H7 (cell line): ENCODE data around the gene EGR1. TPM values are rescaled to one million over a fixed set of nuclear protein-coding genes. Genes with fewer than 3 reads are reported as not detected.

ENCODE experiments used
- DNase-seq: peaks from one replicate; pipeline ENCODE4 v3.0.0; 2012
- H3K27me3 ChIP-seq: 2 replicates; pipeline ENCODE4 v1.6.0; 2011; ENCODE audit warnings: mild to moderate bottlenecking, low read length; ENCODE audit not compliant: control insufficient read depth, insufficient read depth
- H3K36me3 ChIP-seq: replicated peaks from 2 replicates; pipeline ENCODE4 v1.5.1; 2011; ENCODE audit warnings: low read length; ENCODE audit not compliant: control insufficient read depth, insufficient read depth
- H3K4me3 ChIP-seq: 2 replicates; pipeline ENCODE4 v1.5.1; 2011; ENCODE audit warnings: low read depth, mild to moderate bottlenecking, control low read depth, low read length, moderate library complexity; ENCODE audit not compliant: insufficient read depth
- total RNA-seq: library from RNA; depleted of rRNA; stranded (reverse); fragments of >200 nt; shearing (Covaris generic); gene quantifications from 2 replicates; pipeline ENCODE4 v1.2.3, GENCODE V29; 2014

Gene EGR1
- total RNA-seq, 1 experiment from 2014 or later: 0.10 TPM

- no peaks in the 10 kb centered on the region for H3K36me3 ChIP-seq
- H3K4me3 ChIP-seq: no peak overlapping the region
- DNase-seq: no peak
- no peaks in the 10 kb centered on the region for H3K27me3 ChIP-seq
These were observed 5.1 kb upstream of the EGR1 start for GRCh38 chr5:138460032-138460693.

DNA sequence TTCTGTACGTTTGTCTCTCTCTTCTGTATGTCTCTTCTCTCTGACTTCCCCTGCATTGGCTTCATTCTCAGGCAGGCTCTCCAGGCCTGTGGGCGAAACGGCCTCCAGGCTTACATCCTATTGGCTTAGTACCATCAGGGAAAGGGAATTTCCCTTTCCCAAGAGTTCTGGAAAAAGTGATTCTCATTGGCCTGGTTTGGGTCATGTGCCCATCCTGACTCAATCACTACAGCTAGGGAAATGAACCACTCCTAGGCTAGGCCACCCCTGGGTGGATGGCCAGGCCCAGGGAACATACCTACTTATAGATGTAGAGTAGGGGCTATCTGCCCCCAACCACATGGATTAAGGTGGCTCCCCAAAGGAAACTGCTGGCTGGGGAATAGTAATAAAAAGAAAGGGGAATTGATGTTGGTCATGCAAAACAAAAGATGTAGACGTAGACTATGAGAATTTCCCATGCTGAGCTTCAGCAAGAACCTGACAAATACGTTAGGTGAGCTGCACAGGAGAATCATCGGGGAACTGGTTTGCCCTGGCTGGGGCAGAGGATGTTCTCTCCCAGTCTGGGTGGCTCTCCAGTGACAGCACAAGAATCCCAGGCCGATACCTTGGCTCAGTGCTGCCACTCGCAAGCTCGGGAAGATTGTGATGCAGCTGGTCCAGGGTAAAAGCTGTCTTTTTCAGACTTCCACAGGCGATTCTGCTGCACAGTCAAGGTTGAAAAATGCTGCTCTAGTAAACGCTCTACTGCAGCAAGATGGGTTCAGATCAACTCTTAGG, 3.7 kb upstream of the EGR1 start:
- Histone ChIP-seq H3K27me3 (peaks cover 11% of the 10 kb centered on the region), H3K4me3 (no peak overlapping the region), H3K36me3 (no peaks in the 10 kb centered on the region)
- DNase-seq: peak; percentile 69

GRCh38 chr5:138463419-138464007, 1.8 kb upstream of the EGR1 start:
- no peaks in the 10 kb centered on the region; the same call in 1 of the 2 replicates for H3K36me3 ChIP-seq
- no peak for DNase-seq
- peaks cover 24% of the 10 kb centered on the region for H3K27me3 ChIP-seq
- H3K4me3 ChIP-seq: peak overlapping the region; percentile 64

DNA sequence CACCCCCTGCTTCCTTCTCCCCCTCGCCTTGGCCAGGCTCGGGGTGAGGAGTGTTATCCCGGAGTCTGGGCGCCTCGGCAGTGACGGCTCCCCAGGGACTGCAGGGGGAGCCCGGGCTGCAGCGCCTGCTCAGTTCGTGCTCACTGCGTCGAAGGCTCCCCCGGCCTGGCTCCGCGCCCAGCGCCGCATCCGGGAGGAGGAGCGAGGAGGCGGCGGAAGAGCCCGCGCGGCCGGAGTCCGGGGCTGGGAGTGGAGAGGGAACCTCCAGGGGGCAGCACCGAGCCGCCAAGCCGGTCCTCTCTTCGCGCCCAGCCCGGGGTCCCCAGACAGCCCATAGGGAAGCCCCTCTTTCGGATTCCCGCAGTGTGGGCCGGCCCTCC, 1.3 kb upstream of the EGR1 start:
- Histone ChIP-seq H3K27me3 (peaks cover 24% of the 10 kb centered on the region), H3K36me3 (no peaks in the 10 kb centered on the region; the same call in 1 of the 2 replicates), H3K4me3 (peak overlapping the region; percentile 64)
- DNase-seq: peak; percentile 98

DNA sequence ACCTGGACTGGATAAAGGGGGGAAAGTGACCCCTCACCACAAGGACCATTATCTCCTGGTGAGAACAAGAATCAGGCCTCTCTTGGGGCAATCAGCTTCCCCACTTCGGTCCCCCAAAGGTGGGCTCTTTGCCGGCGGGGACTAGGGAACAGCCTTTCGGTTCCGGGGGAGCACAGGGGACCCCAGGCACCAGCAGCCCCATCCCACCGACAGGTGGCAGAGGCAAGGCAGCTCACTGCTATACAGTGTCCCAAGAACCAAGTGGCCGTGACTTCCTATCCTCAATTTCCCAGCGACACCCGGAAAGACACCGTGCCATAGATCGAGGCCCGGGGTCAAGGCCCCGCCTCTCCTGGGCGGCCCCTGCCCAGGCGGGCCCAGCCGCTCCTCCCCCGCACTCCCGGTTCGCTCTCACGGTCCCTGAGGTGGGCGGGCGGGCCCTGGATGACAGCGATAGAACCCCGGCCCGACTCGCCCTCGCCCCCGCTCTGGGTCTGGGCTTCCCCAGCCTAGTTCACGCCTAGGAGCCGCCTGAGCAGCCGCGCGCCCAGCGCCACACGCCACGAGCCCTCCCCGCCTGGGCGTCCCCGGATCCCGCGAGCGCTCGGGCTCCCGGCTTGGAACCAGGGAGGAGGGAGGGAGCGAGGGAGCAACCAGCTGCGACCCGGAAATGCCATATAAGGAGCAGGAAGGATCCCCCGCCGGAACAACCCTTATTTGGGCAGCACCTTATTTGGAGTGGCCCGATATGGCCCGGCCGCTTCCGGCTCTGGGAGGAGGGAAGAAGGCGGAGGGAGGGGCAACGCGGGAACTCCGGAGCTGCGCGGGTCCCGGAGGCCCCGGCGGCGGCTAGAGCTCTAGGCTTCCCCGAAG, 655 bp upstream of the EGR1 start:
- Histone ChIP-seq H3K4me3 (peak overlapping the region; percentile 64), H3K36me3 (no peaks in the 10 kb centered on the region; the same call in 1 of the 2 replicates), H3K27me3 (peaks cover 24% of the 10 kb centered on the region)
- peak; percentile 97 for DNase-seq

DNA sequence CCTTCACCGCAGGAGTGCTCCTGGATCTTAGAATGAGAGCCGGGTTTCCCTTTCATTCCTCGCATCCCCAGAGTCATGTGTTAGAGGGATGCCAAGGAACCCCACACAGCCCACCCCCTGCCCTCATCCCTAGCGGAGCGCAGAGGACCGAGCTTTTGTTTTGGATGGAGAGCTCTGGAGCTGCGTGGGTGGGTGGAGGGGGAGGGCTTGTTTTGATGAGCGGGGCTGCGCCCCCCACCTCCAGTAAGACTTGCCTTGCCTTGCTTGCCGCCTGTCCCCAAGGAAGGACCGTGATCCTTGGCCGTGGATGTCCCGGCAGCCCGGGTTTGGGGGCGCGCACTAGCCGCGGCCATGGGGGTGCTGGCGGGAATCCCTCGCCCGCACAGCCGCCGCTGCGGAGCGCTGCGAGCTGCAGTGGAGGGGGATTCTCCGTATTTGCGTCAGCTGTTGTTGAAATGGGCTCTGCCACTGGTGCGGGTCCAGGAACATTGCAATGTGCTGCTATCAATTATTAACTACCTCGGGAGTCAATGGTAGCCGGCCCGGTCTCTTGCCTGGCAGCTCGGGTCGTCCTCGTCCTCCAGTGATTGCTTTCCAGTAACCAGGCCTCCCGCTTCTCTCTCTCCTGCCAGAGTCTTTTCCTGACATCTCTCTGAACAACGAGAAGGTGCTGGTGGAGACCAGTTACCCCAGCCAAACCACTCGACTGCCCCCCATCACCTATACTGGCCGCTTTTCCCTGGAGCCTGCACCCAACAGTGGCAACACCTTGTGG, 1.0 kb downstream of the EGR1 start:
- peaks cover 24% of the 10 kb centered on the region for H3K27me3 ChIP-seq
- H3K4me3 ChIP-seq: peak overlapping the region; percentile 64
- no peaks in the 10 kb centered on the region; the same call in 1 of the 2 replicates for H3K36me3 ChIP-seq
- peak; percentile 73 for DNase-seq

GRCh38 chr5:138466900-138467710, 1.8 kb downstream of the EGR1 start:
- no peak overlapping the region; the same call in 1 of the 2 replicates for H3K4me3 ChIP-seq
- DNase-seq: peak; percentile 48
- no peaks in the 10 kb centered on the region; the same call in 1 of the 2 replicates for H3K36me3 ChIP-seq
- peaks cover 24% of the 10 kb centered on the region for H3K27me3 ChIP-seq

- H3K4me3 ChIP-seq: no peak overlapping the region
- no peaks in the 10 kb centered on the region; the same call in 1 of the 2 replicates for H3K36me3 ChIP-seq
- H3K27me3 ChIP-seq: peaks cover 24% of the 10 kb centered on the region
- peak; percentile 26 for DNase-seq
These were observed 2.4 kb downstream of the EGR1 start for GRCh38 chr5:138467711-138468132.

DNA sequence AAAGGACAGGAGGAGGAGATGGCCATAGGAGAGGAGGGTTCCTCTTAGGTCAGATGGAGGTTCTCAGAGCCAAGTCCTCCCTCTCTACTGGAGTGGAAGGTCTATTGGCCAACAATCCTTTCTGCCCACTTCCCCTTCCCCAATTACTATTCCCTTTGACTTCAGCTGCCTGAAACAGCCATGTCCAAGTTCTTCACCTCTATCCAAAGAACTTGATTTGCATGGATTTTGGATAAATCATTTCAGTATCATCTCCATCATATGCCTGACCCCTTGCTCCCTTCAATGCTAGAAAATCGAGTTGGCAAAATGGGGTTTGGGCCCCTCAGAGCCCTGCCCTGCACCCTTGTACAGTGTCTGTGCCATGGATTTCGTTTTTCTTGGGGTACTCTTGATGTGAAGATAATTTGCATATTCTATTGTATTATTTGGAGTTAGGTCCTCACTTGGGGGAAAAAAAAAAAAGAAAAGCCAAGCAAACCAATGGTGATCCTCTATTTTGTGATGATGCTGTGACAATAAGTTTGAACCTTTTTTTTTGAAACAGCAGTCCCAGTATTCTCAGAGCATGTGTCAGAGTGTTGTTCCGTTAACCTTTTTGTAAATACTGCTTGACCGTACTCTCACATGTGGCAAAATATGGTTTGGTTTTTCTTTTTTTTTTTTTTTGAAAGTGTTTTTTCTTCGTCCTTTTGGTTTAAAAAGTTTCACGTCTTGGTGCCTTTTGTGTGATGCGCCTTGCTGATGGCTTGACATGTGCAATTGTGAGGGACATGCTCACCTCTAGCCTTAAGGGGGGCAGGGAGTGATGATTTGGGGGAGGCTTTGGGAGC, 3.1 kb downstream of the EGR1 start:
- H3K27me3 ChIP-seq: peaks cover 24% of the 10 kb centered on the region
- DNase-seq: no peak
- H3K4me3 ChIP-seq: no peak overlapping the region
- no peaks in the 10 kb centered on the region; the same call in 1 of the 2 replicates for H3K36me3 ChIP-seq

- DNase-seq: peak; percentile 30
- Histone ChIP-seq H3K4me3 (no peak overlapping the region), H3K27me3 (peaks cover 24% of the 10 kb centered on the region), H3K36me3 (no peaks in the 10 kb centered on the region; the same call in 1 of the 2 replicates)
These were observed 3.8 kb downstream of the EGR1 start for GRCh38 chr5:138468966-138469539.

DNA sequence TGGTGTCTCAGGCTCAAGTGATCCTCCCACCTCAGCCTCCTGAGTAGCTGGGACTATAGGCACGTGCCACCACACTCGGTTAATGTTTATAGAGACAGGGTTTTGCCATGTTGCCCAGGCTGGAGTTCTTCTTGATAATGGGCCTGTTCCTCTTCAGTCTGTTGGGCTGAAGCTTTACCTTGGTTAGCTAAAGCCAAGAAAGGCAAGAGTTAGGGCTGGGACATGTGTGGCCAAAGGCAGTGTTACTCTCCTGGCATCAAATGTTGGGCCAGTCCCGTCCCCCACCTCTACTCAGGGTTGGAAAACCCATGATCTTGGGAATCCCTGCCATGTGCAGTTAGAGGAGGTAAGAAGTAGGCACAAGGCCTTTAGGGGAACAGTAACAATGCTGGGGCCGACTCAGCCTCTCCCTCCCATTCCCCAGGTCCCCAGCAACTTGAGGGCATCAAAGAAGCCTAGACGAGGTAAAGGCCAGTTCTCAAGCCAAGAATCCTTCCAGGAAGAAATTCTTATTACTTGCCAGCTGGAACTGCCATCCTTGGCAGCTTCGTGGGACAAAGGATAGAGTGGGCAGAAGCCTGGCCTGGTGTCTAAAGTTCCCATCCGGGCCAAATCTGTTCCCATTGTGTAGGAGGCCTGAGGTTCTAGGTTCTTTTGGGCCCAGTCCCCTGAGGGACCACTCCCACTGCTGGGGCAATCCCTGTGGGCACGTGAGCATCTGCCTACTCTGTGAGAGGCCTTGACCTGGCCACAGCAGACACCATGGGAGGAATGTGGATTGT, 4.5 kb downstream of the EGR1 start:
- Histone ChIP-seq H3K36me3 (no peaks in the 10 kb centered on the region; the same call in 1 of the 2 replicates), H3K27me3 (peaks cover 24% of the 10 kb centered on the region), H3K4me3 (no peak overlapping the region)
- DNase-seq: no peak
